Measurements from ENCODE around the gene PLGRKT. TPM values are rescaled to one million over a fixed set of nuclear protein-coding genes. Genes with fewer than 3 reads are reported as not detected.

PLGRKT gene
- total RNA-seq, 1 experiment from 2014 or later = 19.2 TPM

DNA sequence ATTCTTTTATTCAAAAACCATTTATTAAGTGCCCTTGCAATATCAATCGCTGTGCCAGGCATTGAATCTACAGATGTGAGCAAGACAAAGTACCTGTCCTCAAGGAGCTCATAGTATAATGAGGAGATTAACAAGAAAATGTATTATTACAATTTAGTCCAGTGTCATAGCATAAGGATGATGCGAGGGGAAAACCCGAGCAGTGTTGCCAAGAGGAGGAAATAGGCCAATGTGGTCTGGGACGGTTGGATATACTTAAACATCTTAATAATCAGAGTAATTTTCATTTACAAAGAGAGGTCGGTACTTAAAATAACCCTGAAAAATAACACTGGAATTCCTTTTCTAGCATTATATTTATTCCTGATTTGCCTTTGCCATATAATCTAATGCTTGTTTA lies 31.1 kb upstream of the PLGRKT start:
- ChIA-PET CTCF (no interaction called here), POLR2A (no interaction called here)
- no peak overlapping the region for H3K4me3 Mint-ChIP-seq
- ATAC-seq (no peak), DNase-seq (ENCODE audit: low spot score) (no peak)
- peaks cover 7% of the 10 kb centered on the region for H3K27me3 Mint-ChIP-seq (ENCODE audit: low read depth)
- no peaks in the 10 kb centered on the region for H3K36me3 Mint-ChIP-seq
- no peak overlapping the region for H3K27ac Mint-ChIP-seq
- no peaks in the 10 kb centered on the region for H3K9me3 Mint-ChIP-seq
- TF ChIP-seq, protein P1, sequence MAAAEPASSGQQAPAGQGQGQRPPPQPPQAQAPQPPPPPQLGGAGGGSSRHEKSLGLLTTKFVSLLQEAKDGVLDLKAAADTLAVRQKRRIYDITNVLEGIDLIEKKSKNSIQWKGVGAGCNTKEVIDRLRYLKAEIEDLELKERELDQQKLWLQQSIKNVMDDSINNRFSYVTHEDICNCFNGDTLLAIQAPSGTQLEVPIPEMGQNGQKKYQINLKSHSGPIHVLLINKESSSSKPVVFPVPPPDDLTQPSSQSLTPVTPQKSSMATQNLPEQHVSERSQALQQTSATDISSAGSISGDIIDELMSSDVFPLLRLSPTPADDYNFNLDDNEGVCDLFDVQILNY (CRISPR knock-in tag; IDR thresholded peaks at IDR 0.05) = no peak
- TF ChIP-seq, protein P2, sequence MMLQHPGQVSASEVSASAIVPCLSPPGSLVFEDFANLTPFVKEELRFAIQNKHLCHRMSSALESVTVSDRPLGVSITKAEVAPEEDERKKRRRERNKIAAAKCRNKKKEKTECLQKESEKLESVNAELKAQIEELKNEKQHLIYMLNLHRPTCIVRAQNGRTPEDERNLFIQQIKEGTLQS (CRISPR knock-in tag; conservative IDR thresholded peaks at IDR 0.05) = no peak
- no peak for TF ChIP-seq CBFB (CRISPR knock-in tag; IDR thresholded peaks at IDR 0.05; ENCODE audit: low read depth)
- no peak for TF ChIP-seq TP53 (CRISPR knock-in tag; IDR thresholded peaks at IDR 0.05)
- no peak for TF ChIP-seq FOXP1 (CRISPR knock-in tag; IDR thresholded peaks at IDR 0.05; ENCODE audit: borderline replicate concordance)
- TF ChIP-seq, protein P3, sequence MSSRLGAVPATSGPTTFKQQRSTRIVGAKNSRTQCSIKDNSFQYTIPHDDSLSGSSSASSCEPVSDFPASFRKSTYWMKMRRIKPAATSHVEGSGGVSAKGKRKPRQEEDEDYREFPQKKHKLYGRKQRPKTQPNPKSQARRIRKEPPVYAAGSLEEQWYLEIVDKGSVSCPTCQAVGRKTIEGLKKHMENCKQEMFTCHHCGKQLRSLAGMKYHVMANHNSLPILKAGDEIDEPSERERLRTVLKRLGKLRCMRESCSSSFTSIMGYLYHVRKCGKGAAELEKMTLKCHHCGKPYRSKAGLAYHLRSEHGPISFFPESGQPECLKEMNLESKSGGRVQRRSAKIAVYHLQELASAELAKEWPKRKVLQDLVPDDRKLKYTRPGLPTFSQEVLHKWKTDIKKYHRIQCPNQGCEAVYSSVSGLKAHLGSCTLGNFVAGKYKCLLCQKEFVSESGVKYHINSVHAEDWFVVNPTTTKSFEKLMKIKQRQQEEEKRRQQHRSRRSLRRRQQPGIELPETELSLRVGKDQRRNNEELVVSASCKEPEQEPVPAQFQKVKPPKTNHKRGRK (CRISPR knock-in tag; IDR thresholded peaks at IDR 0.05; ENCODE audit: borderline replicate concordance) = no peak
- TF ChIP-seq, protein P4, sequence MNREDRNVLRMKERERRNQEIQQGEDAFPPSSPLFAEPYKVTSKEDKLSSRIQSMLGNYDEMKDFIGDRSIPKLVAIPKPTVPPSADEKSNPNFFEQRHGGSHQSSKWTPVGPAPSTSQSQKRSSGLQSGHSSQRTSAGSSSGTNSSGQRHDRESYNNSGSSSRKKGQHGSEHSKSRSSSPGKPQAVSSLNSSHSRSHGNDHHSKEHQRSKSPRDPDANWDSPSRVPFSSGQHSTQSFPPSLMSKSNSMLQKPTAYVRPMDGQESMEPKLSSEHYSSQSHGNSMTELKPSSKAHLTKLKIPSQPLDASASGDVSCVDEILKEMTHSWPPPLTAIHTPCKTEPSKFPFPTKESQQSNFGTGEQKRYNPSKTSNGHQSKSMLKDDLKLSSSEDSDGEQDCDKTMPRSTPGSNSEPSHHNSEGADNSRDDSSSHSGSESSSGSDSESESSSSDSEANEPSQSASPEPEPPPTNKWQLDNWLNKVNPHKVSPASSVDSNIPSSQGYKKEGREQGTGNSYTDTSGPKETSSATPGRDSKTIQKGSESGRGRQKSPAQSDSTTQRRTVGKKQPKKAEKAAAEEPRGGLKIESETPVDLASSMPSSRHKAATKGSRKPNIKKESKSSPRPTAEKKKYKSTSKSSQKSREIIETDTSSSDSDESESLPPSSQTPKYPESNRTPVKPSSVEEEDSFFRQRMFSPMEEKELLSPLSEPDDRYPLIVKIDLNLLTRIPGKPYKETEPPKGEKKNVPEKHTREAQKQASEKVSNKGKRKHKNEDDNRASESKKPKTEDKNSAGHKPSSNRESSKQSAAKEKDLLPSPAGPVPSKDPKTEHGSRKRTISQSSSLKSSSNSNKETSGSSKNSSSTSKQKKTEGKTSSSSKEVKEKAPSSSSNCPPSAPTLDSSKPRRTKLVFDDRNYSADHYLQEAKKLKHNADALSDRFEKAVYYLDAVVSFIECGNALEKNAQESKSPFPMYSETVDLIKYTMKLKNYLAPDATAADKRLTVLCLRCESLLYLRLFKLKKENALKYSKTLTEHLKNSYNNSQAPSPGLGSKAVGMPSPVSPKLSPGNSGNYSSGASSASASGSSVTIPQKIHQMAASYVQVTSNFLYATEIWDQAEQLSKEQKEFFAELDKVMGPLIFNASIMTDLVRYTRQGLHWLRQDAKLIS (CRISPR knock-in tag; IDR thresholded peaks at IDR 0.05; ENCODE audit: borderline replicate concordance) = no peak
- no peak for TF ChIP-seq ATF1 (CRISPR knock-in tag; IDR thresholded peaks at IDR 0.05)
- TF ChIP-seq ZNF317 (CRISPR knock-in tag; IDR thresholded peaks at IDR 0.05; ENCODE audit: borderline replicate concordance, low read depth) = no peak
- TF ChIP-seq NR3C1 (CRISPR knock-in tag; conservative IDR thresholded peaks at IDR 0.05; ENCODE audit: low read depth) = no peak
- TF ChIP-seq, protein P5, sequence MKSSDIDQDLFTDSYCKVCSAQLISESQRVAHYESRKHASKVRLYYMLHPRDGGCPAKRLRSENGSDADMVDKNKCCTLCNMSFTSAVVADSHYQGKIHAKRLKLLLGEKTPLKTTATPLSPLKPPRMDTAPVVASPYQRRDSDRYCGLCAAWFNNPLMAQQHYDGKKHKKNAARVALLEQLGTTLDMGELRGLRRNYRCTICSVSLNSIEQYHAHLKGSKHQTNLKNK (CRISPR knock-in tag; IDR thresholded peaks at IDR 0.05) = no peak
- no peak for TF ChIP-seq ZNF263 (CRISPR knock-in tag; IDR thresholded peaks at IDR 0.05; ENCODE audit: low read depth)
- TF ChIP-seq NR2C2 (CRISPR knock-in tag; IDR thresholded peaks at IDR 0.05) = no peak
- TF ChIP-seq GTF2I (CRISPR knock-in tag; conservative IDR thresholded peaks at IDR 0.05) = no peak
- TF ChIP-seq, protein P6, sequence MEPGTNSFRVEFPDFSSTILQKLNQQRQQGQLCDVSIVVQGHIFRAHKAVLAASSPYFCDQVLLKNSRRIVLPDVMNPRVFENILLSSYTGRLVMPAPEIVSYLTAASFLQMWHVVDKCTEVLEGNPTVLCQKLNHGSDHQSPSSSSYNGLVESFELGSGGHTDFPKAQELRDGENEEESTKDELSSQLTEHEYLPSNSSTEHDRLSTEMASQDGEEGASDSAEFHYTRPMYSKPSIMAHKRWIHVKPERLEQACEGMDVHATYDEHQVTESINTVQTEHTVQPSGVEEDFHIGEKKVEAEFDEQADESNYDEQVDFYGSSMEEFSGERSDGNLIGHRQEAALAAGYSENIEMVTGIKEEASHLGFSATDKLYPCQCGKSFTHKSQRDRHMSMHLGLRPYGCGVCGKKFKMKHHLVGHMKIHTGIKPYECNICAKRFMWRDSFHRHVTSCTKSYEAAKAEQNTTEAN (CRISPR knock-in tag; IDR thresholded peaks at IDR 0.05) = no peak
- TF ChIP-seq ELF4 (CRISPR knock-in tag; IDR thresholded peaks at IDR 0.05; ENCODE audit: low read depth) = no peak
- H3K4me1 Mint-ChIP-seq = peaks cover 3% of the 10 kb centered on the region; the same call in 1 of the 2 replicates

DNA sequence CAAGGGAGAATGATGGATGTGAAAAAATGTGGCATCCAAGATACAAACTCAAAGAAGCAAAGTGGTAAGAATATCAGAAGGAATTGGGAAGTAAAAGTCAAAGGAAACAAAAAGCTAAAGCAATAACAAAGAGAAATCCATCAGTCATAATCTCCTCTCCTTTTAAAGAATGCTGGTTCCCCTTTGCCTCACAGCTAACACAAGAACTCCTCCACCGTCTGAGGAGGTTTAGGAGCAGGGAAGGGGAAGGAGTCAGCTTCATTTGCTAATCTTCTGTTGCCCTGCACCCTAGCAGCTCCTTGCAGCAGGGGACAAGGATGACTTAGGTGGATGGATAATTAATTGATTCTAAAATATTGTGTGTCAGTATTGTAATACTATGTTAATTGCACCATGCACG lies 29.0 kb upstream of the PLGRKT start:
- DNase-seq (ENCODE audit: low spot score) = no peak
- ChIA-PET CTCF (no interaction called here), POLR2A (no interaction called here)
- Mint-ChIP-seq H3K4me3 (no peak overlapping the region), H3K9me3 (no peaks in the 10 kb centered on the region), H3K36me3 (no peaks in the 10 kb centered on the region), H3K27me3 (ENCODE audit: low read depth) (no peaks in the 10 kb centered on the region), H3K4me1 (peaks cover 3% of the 10 kb centered on the region; the same call in 1 of the 2 replicates), H3K27ac (no peak overlapping the region)
- ATAC-seq = no peak
- TF ChIP-seq, protein P7, sequence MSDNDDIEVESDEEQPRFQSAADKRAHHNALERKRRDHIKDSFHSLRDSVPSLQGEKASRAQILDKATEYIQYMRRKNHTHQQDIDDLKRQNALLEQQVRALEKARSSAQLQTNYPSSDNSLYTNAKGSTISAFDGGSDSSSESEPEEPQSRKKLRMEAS (CRISPR knock-in tag; IDR thresholded peaks at IDR 0.05) = no peak
- TF ChIP-seq ATF1 (CRISPR knock-in tag; IDR thresholded peaks at IDR 0.05) = no peak
- TF ChIP-seq, protein P8, sequence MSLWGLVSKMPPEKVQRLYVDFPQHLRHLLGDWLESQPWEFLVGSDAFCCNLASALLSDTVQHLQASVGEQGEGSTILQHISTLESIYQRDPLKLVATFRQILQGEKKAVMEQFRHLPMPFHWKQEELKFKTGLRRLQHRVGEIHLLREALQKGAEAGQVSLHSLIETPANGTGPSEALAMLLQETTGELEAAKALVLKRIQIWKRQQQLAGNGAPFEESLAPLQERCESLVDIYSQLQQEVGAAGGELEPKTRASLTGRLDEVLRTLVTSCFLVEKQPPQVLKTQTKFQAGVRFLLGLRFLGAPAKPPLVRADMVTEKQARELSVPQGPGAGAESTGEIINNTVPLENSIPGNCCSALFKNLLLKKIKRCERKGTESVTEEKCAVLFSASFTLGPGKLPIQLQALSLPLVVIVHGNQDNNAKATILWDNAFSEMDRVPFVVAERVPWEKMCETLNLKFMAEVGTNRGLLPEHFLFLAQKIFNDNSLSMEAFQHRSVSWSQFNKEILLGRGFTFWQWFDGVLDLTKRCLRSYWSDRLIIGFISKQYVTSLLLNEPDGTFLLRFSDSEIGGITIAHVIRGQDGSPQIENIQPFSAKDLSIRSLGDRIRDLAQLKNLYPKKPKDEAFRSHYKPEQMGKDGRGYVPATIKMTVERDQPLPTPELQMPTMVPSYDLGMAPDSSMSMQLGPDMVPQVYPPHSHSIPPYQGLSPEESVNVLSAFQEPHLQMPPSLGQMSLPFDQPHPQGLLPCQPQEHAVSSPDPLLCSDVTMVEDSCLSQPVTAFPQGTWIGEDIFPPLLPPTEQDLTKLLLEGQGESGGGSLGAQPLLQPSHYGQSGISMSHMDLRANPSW (CRISPR knock-in tag; conservative IDR thresholded peaks at IDR 0.05; ENCODE audit: low read depth) = no peak
- TF ChIP-seq, protein P9, sequence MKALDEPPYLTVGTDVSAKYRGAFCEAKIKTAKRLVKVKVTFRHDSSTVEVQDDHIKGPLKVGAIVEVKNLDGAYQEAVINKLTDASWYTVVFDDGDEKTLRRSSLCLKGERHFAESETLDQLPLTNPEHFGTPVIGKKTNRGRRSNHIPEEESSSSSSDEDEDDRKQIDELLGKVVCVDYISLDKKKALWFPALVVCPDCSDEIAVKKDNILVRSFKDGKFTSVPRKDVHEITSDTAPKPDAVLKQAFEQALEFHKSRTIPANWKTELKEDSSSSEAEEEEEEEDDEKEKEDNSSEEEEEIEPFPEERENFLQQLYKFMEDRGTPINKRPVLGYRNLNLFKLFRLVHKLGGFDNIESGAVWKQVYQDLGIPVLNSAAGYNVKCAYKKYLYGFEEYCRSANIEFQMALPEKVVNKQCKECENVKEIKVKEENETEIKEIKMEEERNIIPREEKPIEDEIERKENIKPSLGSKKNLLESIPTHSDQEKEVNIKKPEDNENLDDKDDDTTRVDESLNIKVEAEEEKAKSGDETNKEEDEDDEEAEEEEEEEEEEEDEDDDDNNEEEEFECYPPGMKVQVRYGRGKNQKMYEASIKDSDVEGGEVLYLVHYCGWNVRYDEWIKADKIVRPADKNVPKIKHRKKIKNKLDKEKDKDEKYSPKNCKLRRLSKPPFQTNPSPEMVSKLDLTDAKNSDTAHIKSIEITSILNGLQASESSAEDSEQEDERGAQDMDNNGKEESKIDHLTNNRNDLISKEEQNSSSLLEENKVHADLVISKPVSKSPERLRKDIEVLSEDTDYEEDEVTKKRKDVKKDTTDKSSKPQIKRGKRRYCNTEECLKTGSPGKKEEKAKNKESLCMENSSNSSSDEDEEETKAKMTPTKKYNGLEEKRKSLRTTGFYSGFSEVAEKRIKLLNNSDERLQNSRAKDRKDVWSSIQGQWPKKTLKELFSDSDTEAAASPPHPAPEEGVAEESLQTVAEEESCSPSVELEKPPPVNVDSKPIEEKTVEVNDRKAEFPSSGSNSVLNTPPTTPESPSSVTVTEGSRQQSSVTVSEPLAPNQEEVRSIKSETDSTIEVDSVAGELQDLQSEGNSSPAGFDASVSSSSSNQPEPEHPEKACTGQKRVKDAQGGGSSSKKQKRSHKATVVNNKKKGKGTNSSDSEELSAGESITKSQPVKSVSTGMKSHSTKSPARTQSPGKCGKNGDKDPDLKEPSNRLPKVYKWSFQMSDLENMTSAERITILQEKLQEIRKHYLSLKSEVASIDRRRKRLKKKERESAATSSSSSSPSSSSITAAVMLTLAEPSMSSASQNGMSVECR (CRISPR knock-in tag; IDR thresholded peaks at IDR 0.05; ENCODE audit: borderline replicate concordance) = no peak
